Measurements from ENCODE around the gene OR2L3.

The OR2L3 gene

DNA sequence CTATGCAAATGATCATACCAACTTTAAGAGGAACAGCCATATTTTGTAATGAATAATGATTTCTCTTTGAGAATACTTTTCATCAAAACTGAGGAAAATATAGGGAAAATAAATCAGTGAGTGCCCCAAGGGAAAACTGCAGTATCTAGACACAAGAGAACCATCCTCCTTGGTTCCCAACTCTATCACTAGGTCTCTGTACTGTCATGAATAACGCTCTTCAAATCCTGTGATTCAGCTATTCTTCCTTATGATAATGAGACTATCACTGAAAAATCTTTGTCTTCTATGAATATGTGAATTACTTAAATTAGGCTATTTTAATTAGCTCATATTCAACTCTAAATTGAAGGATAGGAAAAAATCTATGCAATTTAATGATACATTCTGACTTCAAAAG is 30.8 kb upstream of the OR2L3 start:
- H3K4me3 ChIP-seq (ENCODE audit: low read depth, low read length), result no peak overlapping the region
- H3K4me1 ChIP-seq (ENCODE audit: control insufficient read depth, insufficient read depth, low read length), result no peaks in the 10 kb centered on the region
- no peak overlapping the region for H3K27ac ChIP-seq (ENCODE audit: extremely low read depth, low read depth, low read length)
- no peaks in the 10 kb centered on the region for H3K9me3 ChIP-seq (ENCODE audit: control insufficient read depth, insufficient read depth, low read depth, low read length)
- TF ChIP-seq YY1 (tag by site-specific recombination; IDR thresholded peaks at IDR 0.05), result no peak
- no peak for TF ChIP-seq ZNF280C (tag by site-specific recombination; IDR thresholded peaks at IDR 0.05)
- no peak for TF ChIP-seq ZNF2 (tag by site-specific recombination; IDR thresholded peaks at IDR 0.05)
- no peak for TF ChIP-seq ZNF169 (tag by site-specific recombination; IDR thresholded peaks at IDR 0.05)
- TF ChIP-seq ZNF510 (tag by site-specific recombination; IDR thresholded peaks at IDR 0.05; ENCODE audit: insufficient replicate concordance), result no peak
- TF ChIP-seq ZNF48 (tag by site-specific recombination; IDR thresholded peaks at IDR 0.05), result no peak
- TF ChIP-seq, protein P1, sequence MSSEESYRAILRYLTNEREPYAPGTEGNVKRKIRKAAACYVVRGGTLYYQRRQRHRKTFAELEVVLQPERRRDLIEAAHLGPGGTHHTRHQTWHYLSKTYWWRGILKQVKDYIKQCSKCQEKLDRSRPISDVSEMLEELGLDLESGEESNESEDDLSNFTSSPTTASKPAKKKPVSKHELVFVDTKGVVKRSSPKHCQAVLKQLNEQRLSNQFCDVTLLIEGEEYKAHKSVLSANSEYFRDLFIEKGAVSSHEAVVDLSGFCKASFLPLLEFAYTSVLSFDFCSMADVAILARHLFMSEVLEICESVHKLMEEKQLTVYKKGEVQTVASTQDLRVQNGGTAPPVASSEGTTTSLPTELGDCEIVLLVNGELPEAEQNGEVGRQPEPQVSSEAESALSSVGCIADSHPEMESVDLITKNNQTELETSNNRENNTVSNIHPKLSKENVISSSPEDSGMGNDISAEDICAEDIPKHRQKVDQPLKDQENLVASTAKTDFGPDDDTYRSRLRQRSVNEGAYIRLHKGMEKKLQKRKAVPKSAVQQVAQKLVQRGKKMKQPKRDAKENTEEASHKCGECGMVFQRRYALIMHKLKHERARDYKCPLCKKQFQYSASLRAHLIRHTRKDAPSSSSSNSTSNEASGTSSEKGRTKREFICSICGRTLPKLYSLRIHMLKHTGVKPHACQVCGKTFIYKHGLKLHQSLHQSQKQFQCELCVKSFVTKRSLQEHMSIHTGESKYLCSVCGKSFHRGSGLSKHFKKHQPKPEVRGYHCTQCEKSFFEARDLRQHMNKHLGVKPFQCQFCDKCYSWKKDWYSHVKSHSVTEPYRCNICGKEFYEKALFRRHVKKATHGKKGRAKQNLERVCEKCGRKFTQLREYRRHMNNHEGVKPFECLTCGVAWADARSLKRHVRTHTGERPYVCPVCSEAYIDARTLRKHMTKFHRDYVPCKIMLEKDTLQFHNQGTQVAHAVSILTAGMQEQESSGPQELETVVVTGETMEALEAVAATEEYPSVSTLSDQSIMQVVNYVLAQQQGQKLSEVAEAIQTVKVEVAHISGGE (tag by site-specific recombination; conservative IDR thresholded peaks at IDR 0.05; ENCODE audit: low read depth), result no peak
- TF ChIP-seq ZNF19 (tag by site-specific recombination; IDR thresholded peaks at IDR 0.05; ENCODE audit: low read depth), result no peak
- no peak for TF ChIP-seq ZNF354C (tag by site-specific recombination; IDR thresholded peaks at IDR 0.05; ENCODE audit: borderline replicate concordance, low read depth)
- ChIA-PET CTCF (no interaction called here), POLR2A (no interaction called here)
- no peaks in the 10 kb centered on the region for H3K36me3 ChIP-seq (ENCODE audit: control insufficient read depth in 2 of 2, insufficient read depth in 1 of 2, low read length in 2 of 2)

DNA sequence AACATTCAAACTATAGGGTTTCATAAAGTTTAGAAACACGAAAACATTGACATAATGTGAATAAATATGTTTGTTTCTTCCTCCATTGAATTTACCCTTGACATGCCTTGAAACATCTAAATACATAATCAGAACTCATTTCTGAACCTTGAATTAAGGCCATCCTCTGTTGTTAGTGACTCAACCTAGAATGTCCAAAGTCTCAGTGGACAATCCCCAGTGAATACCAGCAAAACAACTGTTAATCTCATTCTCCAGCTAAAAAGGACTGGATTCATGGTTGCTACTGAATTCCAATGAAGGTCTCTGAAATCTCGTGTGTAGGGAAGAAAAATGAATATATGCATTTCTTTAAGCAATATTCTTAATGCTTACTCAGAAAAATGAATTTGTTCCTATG is 16.9 kb upstream of the OR2L3 start, which contains the start of gene OR2L2:
Gene OR2L2 (plus strand): TSS at position 301 of the 400 bp plus-strand sequence. CDS start 8,198 bp downstream, outside the sequence.
- Histone ChIP-seq H3K4me1 (ENCODE audit: control insufficient read depth, insufficient read depth, low read length) (no peaks in the 10 kb centered on the region), H3K36me3 (ENCODE audit: control insufficient read depth in 2 of 2, insufficient read depth in 1 of 2, low read length in 2 of 2) (no peaks in the 10 kb centered on the region), H3K4me3 (ENCODE audit: low read depth, low read length) (no peak within 1 kb of the TSS), H3K9me3 (ENCODE audit: control insufficient read depth, insufficient read depth, low read depth, low read length) (no peaks in the 10 kb centered on the region), H3K27ac (ENCODE audit: extremely low read depth, low read depth, low read length) (no peak within 1 kb of the TSS)
- POLR2A ChIA-PET, result no interaction called here
- CTCF ChIA-PET, result no interaction called here
- TF ChIP-seq ZNF510 (tag by site-specific recombination; IDR thresholded peaks at IDR 0.05; ENCODE audit: insufficient replicate concordance), result no peak
- TF ChIP-seq ZNF311 (tag by site-specific recombination; IDR thresholded peaks at IDR 0.05; ENCODE audit: borderline replicate concordance), result no peak
- no peak for TF ChIP-seq TRIM28 (IDR thresholded peaks at IDR 0.05; ENCODE audit: borderline replicate concordance, low read length)
- TF ChIP-seq ZNF302 (tag by site-specific recombination; IDR thresholded peaks at IDR 0.05; ENCODE audit: low read depth), result no peak

- ChIA-PET CTCF (no interaction called here), POLR2A (no interaction called here)
- H3K9me3 ChIP-seq (ENCODE audit: control insufficient read depth, insufficient read depth, low read depth, low read length), result no peaks in the 10 kb centered on the region
- no peaks in the 10 kb centered on the region for H3K36me3 ChIP-seq (ENCODE audit: control insufficient read depth in 2 of 2, insufficient read depth in 1 of 2, low read length in 2 of 2)
- H3K4me3 ChIP-seq (ENCODE audit: low read depth, low read length), result no peak overlapping the region
- no peaks in the 10 kb centered on the region for H3K4me1 ChIP-seq (ENCODE audit: control insufficient read depth, insufficient read depth, low read length)
- no peak overlapping the region for H3K27ac ChIP-seq (ENCODE audit: extremely low read depth, low read depth, low read length)
- TF ChIP-seq ZNF341 (tag by site-specific recombination; IDR thresholded peaks at IDR 0.05; ENCODE audit: low read depth) (no peak), ZNF514 (tag by site-specific recombination; IDR thresholded peaks at IDR 0.05) (no peak), YY2 (tag by site-specific recombination; IDR thresholded peaks at IDR 0.05) (no peak), ZNF623 (tag by site-specific recombination; IDR thresholded peaks at IDR 0.05) (no peak), ZNF362 (tag by site-specific recombination; IDR thresholded peaks at IDR 0.05) (no peak), BCL11B (tag by site-specific recombination; IDR thresholded peaks at IDR 0.05; ENCODE audit: low read depth) (no peak), EGR2 (tag by site-specific recombination; IDR thresholded peaks at IDR 0.05; ENCODE audit: low read depth) (no peak), ZNF777 (tag by site-specific recombination; IDR thresholded peaks at IDR 0.05; ENCODE audit: borderline replicate concordance) (no peak), ZNF664 (tag by site-specific recombination; IDR thresholded peaks at IDR 0.05) (no peak), ZNF404 (tag by site-specific recombination; IDR thresholded peaks at IDR 0.05) (no peak), ZNF830 (tag by site-specific recombination; IDR thresholded peaks at IDR 0.05; ENCODE audit: low read depth) (no peak), SALL2 (tag by site-specific recombination; IDR thresholded peaks at IDR 0.05; ENCODE audit: borderline replicate concordance) (no peak)
- TF ChIP-seq, protein P2, sequence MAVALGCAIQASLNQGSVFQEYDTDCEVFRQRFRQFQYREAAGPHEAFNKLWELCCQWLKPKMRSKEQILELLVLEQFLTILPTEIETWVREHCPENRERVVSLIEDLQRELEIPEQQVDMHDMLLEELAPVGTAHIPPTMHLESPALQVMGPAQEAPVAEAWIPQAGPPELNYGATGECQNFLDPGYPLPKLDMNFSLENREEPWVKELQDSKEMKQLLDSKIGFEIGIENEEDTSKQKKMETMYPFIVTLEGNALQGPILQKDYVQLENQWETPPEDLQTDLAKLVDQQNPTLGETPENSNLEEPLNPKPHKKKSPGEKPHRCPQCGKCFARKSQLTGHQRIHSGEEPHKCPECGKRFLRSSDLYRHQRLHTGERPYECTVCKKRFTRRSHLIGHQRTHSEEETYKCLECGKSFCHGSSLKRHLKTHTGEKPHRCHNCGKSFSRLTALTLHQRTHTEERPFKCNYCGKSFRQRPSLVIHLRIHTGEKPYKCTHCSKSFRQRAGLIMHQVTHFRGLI (tag by site-specific recombination; IDR thresholded peaks at IDR 0.05), result no peak
These were observed 1.4 kb upstream of the OR2L3 start for GRCh38 chr1:248045209-248045608.
